OCI-LY1 (cell line): ENCODE results near the gene ANKRD53.

Source experiments
- H2AFZ ChIP-seq: fragments of 200-600 bp; sonication (generic), shearing (Covaris generic); 2 replicates; pipeline ENCODE4 v1.6.0; 2014; ENCODE audit warnings: antibody characterized with exemption, mild to moderate bottlenecking, low read length
- H3F3A ChIP-seq: fragments of 200-600 bp; sonication (generic), shearing (Covaris generic); 2 replicates; pipeline ENCODE4 v1.6.0; 2014; ENCODE audit warnings: mild to moderate bottlenecking, antibody characterized with exemption, low read length, moderate library complexity; ENCODE audit not compliant: insufficient read depth
- H3K27ac ChIP-seq: fragments of 200-600 bp; sonication (generic); 2 replicates; pipeline ENCODE4 v1.5.1; 2014; ENCODE audit warnings: low read length, mixed run types, mild to moderate bottlenecking, low read depth; ENCODE audit not compliant: poor library complexity, severe bottlenecking
- H3K27me3 ChIP-seq: fragments of 200-600 bp; sonication (generic); 2 replicates; pipeline ENCODE4 v1.6.0; 2014; ENCODE audit warnings: antibody characterized with exemption, mild to moderate bottlenecking, low read length, moderate library complexity; ENCODE audit not compliant: insufficient read depth
- H3K36me3 ChIP-seq: fragments of 200-600 bp; sonication (generic); 2 replicates; pipeline ENCODE4 v1.6.1; 2014; ENCODE audit warnings: mild to moderate bottlenecking, antibody characterized with exemption, low read length, moderate library complexity, mixed read lengths; ENCODE audit not compliant: insufficient read depth
- H3K4me1 ChIP-seq: fragments of 200-600 bp; sonication (generic); 2 replicates; pipeline ENCODE4 v1.5.1; 2014; ENCODE audit warnings: mild to moderate bottlenecking, low read length, moderate library complexity; ENCODE audit not compliant: insufficient read depth, severe bottlenecking
- H3K4me2 ChIP-seq: fragments of 200-600 bp; sonication (generic), shearing (Covaris generic); 2 replicates; pipeline ENCODE4 v1.6.1; 2014; ENCODE audit warnings: low read length
- H3K4me3 ChIP-seq: fragments of 200-600 bp; sonication (generic); 2 replicates; pipeline ENCODE4 v1.5.1; 2014; ENCODE audit warnings: low read length, low read depth, mild to moderate bottlenecking, mixed read lengths; ENCODE audit not compliant: poor library complexity, severe bottlenecking
- H3K79me2 ChIP-seq: fragments of 200-600 bp; shearing (Covaris generic); 2 replicates; pipeline ENCODE4 v1.6.1; 2016; ENCODE audit warnings: mixed run types, low read length, mixed read lengths; ENCODE audit not compliant: insufficient read depth
- H3K9ac ChIP-seq: fragments of 200-600 bp; sonication (generic), shearing (Covaris generic); 2 replicates; pipeline ENCODE4 v1.6.1; 2014; ENCODE audit warnings: mild to moderate bottlenecking, low read length, mixed read lengths
- H3K9me2 ChIP-seq: fragments of 200-600 bp; sonication (generic), shearing (Covaris generic); 2 replicates; pipeline ENCODE4 v1.6.1; 2014; ENCODE audit warnings: low read depth, mild to moderate bottlenecking, low read length, mixed read lengths
- H3K9me3 ChIP-seq: fragments of 200-600 bp; shearing (Covaris generic); 2 replicates; pipeline ENCODE4 v1.6.1; 2014; ENCODE audit warnings: low read length, mixed read lengths
- H4K20me1 ChIP-seq: fragments of 200-600 bp; sonication (generic), shearing (Covaris generic); 2 replicates; pipeline ENCODE4 v1.6.0; 2016; ENCODE audit warnings: mild to moderate bottlenecking, low read length; ENCODE audit not compliant: insufficient read depth
- CTCF ChIP-seq: fragments of 200-600 bp; sonication (generic), shearing (Covaris generic); IDR thresholded peaks from 2 replicates; pipeline ENCODE4 v1.5.1; 2017; ENCODE audit warnings: mild to moderate bottlenecking, antibody characterized with exemption, low read length, moderate library complexity, mixed read lengths
- EZH2 ChIP-seq: fragments of 200-600 bp; sonication (generic), shearing (Covaris generic); IDR thresholded peaks from 2 replicates; pipeline ENCODE4 v1.8.0; 2017; ENCODE audit warnings: borderline replicate concordance, mixed run types, mild to moderate bottlenecking, antibody characterized with exemption, low read length, moderate library complexity, mixed read lengths

ANKRD53 gene

GRCh38 chr2:70962211-70962884 lies 16.1 kb upstream of the ANKRD53 start:
- Histone ChIP-seq H3K4me2 (no peak overlapping the region), H3K27ac (no peak overlapping the region), H3F3A (no peaks in the 10 kb centered on the region), H3K4me3 (no peak overlapping the region), H3K9me3 (no peaks in the 10 kb centered on the region), H3K79me2 (no peaks in the 10 kb centered on the region), H3K4me1 (peaks cover 6% of the 10 kb centered on the region), H3K36me3 (no peaks in the 10 kb centered on the region), H2AFZ (no peak overlapping the region), H3K9ac (no peak overlapping the region), H4K20me1 (no peaks in the 10 kb centered on the region), H3K9me2 (no peaks in the 10 kb centered on the region), H3K27me3 (no peaks in the 10 kb centered on the region)
- TF ChIP-seq EZH2 (no peak), CTCF (no peak)

DNA sequence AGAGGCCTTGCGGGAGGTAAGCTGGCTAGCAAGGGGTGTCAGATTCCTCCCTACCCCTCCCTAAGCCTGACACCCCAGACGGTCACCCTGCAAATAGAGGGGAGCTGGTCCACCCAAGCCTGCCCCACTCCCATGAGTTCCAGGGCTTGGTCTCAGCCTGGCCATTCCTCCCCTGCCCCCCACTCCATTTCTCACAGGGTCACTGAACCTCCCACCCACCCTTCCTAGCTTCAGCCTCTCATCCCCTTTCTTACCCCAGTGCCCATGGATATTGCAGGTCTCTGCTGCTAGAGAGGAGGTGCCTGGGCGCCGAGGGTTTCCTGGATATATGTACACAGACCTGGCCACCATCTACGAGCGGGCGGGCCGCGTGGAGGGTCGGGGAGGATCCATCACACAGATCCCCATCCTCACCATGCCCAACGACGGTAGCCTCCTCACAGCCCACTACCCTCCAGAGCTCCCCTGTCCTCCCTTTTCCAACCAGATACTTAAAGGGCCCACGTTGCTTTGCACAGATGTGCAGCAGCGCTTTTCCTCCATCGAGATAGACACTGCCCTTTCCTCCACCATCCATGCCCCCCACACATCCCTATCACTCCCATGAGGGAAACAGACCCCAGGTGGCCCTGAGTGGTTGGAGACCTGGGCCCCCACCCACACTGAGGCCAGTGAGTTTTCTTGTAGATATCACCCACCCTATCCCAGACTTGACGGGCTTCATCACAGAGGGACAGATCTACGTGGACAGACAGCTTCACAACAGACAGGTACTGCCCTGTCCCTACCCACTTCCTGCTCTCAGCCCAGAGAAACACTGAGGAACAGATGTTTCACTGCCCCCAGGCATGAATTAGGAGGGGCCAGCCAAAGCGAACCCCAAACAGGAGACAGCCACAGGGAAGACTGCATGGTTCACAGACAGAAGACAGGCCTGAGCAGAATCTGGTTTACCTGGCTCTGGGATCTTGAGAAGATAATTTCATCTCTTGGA lies 15.2 kb upstream of the ANKRD53 start:
- Histone ChIP-seq H4K20me1 (no peaks in the 10 kb centered on the region), H3K36me3 (no peaks in the 10 kb centered on the region), H3K9me3 (no peaks in the 10 kb centered on the region), H3K27me3 (no peaks in the 10 kb centered on the region), H3K4me3 (no peak overlapping the region), H3K9me2 (no peaks in the 10 kb centered on the region), H3K27ac (no peak overlapping the region), H3K4me2 (no peak overlapping the region), H2AFZ (no peak overlapping the region), H3F3A (no peaks in the 10 kb centered on the region), H3K79me2 (no peaks in the 10 kb centered on the region), H3K4me1 (peaks cover 4% of the 10 kb centered on the region), H3K9ac (no peak overlapping the region)
- no peak for TF ChIP-seq EZH2
- no peak for TF ChIP-seq CTCF

DNA sequence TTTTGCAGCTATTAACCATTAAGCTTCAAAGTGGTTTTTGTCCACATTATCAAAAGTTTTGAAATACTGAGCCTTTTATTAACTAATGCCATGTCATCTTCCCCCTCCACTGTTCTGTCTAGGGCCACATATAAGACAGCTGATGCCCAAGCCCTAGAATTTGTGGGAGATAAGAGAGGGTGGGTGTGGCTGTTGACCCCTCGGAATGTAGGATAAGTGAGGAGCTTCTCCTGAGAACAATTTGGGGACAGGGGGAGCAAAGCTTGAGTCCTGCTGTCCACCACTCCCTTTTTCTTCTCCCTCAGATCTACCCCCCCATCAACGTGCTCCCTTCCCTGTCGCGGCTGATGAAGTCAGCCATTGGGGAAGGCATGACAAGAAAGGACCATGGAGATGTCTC lies 14.3 kb upstream of the ANKRD53 start:
- H3K27me3 ChIP-seq = no peaks in the 10 kb centered on the region
- no peaks in the 10 kb centered on the region for H3K4me1 ChIP-seq
- H3K27ac ChIP-seq = no peak overlapping the region
- H4K20me1 ChIP-seq = no peaks in the 10 kb centered on the region
- H3K4me2 ChIP-seq = no peak overlapping the region
- TF ChIP-seq EZH2 (no peak), CTCF (no peak)
- no peak overlapping the region for H3K9ac ChIP-seq
- no peaks in the 10 kb centered on the region for H3K79me2 ChIP-seq
- H3F3A ChIP-seq = no peaks in the 10 kb centered on the region
- H3K9me2 ChIP-seq = no peaks in the 10 kb centered on the region
- no peak overlapping the region for H2AFZ ChIP-seq
- H3K36me3 ChIP-seq = no peaks in the 10 kb centered on the region
- no peak overlapping the region for H3K4me3 ChIP-seq
- H3K9me3 ChIP-seq = no peaks in the 10 kb centered on the region
